Neutrophil (primary cell): ENCODE data around the gene LARP1B.
"Not testable (repeated sequence)": the region's sequence is repeated elsewhere in the genome, so short reads cannot be mapped to it uniquely, and the experiment has no call there.

Source experiments
- H3K27ac ChIP-seq: fragments of 200-600 bp; sonication (generic); 2 replicates; pipeline ENCODE4 v1.5.1; 2016; ENCODE audit warnings: mild to moderate bottlenecking, moderate library complexity
- H3K27me3 ChIP-seq: fragments of 200-600 bp; sonication (generic); 2 replicates; pipeline ENCODE4 v1.6.0; 2016; ENCODE audit warnings: mild to moderate bottlenecking
- H3K36me3 ChIP-seq: fragments of 200-600 bp; sonication (generic); 2 replicates; pipeline ENCODE4 v1.5.1; 2017
- H3K4me1 ChIP-seq, 2 experiments: fragments of 200-600 bp in 1 of 2; sonication (generic) in 1 of 2; 1 replicate in 1 of 2; 2 replicates in 1 of 2; pipeline versions ENCODE4 v1.5.1 to v1.6.1; 2013 to 2016; ENCODE audit warnings: low read depth in 1 of 2, low read length in 1 of 2, mild to moderate bottlenecking in 1 of 2, moderate library complexity in 1 of 2; ENCODE audit not compliant: control insufficient read depth in 1 of 2, insufficient read depth in 1 of 2
- H3K4me3 ChIP-seq, 2 experiments: fragments of 200-600 bp in 1 of 2; sonication (generic) in 1 of 2; 1 replicate in 1 of 2; 2 replicates in 1 of 2; pipeline ENCODE4 v1.5.1; 2013 to 2016; ENCODE audit warnings: low read depth in 1 of 2, low read length in 1 of 2, mild to moderate bottlenecking in 1 of 2, moderate library complexity in 1 of 2
- H3K9me3 ChIP-seq: fragments of 200-600 bp; sonication (generic); 2 replicates; pipeline ENCODE4 v1.5.1; 2016
- CTCF ChIP-seq: fragments of 200-600 bp; sonication (generic); IDR thresholded peaks from 2 replicates; pipeline ENCODE4 v1.5.1; 2016; ENCODE audit warnings: antibody characterized with exemption

LARP1B gene

GRCh38 chr4:128247906-128248305 lies 186.8 kb downstream of the LARP1B start:
- no peak overlapping the region for H3K4me3 ChIP-seq
- no peak for TF ChIP-seq CTCF
- H3K27me3 ChIP-seq, result no peaks in the 10 kb centered on the region
- no peak overlapping the region for H3K27ac ChIP-seq
- H3K4me1 ChIP-seq, result no peaks in the 10 kb centered on the region
- no peaks in the 10 kb centered on the region for H3K36me3 ChIP-seq
- H3K9me3 ChIP-seq, result no peaks in the 10 kb centered on the region

GRCh38 chr4:128249787-128250668 lies 188.9 kb downstream of the LARP1B start:
- no peak for TF ChIP-seq CTCF
- no peaks in the 10 kb centered on the region for H3K4me1 ChIP-seq
- no peaks in the 10 kb centered on the region for H3K9me3 ChIP-seq
- no peak overlapping the region for H3K4me3 ChIP-seq
- H3K27ac ChIP-seq, result no peak overlapping the region
- no peaks in the 10 kb centered on the region for H3K36me3 ChIP-seq
- no peaks in the 10 kb centered on the region for H3K27me3 ChIP-seq

- Histone ChIP-seq H3K4me1 (no peaks in the 10 kb centered on the region), H3K27ac (no peak overlapping the region), H3K4me3 (no peak overlapping the region), H3K9me3 (no peaks in the 10 kb centered on the region), H3K27me3 (no peaks in the 10 kb centered on the region), H3K36me3 (no peaks in the 10 kb centered on the region)
- TF ChIP-seq CTCF, result no peak
Observed at GRCh38 chr4:128255906-128256305, 194.8 kb downstream of the LARP1B start.

GRCh38 chr4:128256539-128256938 lies 195.4 kb downstream of the LARP1B start:
- Histone ChIP-seq H3K27ac (no peak overlapping the region), H3K4me1 (no peaks in the 10 kb centered on the region), H3K9me3 (no peaks in the 10 kb centered on the region), H3K36me3 (no peaks in the 10 kb centered on the region), H3K27me3 (no peaks in the 10 kb centered on the region), H3K4me3 (no peak overlapping the region)
- no peak for TF ChIP-seq CTCF

GRCh38 chr4:128258166-128258565 lies 197.1 kb downstream of the LARP1B start:
- H3K27me3 ChIP-seq, H3K4me1 ChIP-seq, H3K9me3 ChIP-seq, H3K36me3 ChIP-seq, H3K27ac ChIP-seq, H3K4me3 ChIP-seq: not testable (repeated sequence)

- not testable (repeated sequence) for H3K4me1 ChIP-seq, H3K27ac ChIP-seq, H3K9me3 ChIP-seq, H3K36me3 ChIP-seq, H3K27me3 ChIP-seq, H3K4me3 ChIP-seq
Observed at GRCh38 chr4:128259889-128260288, 198.8 kb downstream of the LARP1B start.
